ENCODE results near the gene DHRSX. TPM values are rescaled to one million over a fixed set of nuclear protein-coding genes. Genes with fewer than 3 reads are reported as not detected.
A peak's percentile ranks its signal among the peaks of the same experiment; 100 is the strongest.
"Not testable (repeated sequence)": the region's sequence is repeated elsewhere in the genome, so short reads cannot be mapped to it uniquely, and the experiment has no call there.

The DHRSX gene
- total RNA-seq (ENCODE audit: insufficient read depth, low replicate concordance) = 16.1 TPM

DNA sequence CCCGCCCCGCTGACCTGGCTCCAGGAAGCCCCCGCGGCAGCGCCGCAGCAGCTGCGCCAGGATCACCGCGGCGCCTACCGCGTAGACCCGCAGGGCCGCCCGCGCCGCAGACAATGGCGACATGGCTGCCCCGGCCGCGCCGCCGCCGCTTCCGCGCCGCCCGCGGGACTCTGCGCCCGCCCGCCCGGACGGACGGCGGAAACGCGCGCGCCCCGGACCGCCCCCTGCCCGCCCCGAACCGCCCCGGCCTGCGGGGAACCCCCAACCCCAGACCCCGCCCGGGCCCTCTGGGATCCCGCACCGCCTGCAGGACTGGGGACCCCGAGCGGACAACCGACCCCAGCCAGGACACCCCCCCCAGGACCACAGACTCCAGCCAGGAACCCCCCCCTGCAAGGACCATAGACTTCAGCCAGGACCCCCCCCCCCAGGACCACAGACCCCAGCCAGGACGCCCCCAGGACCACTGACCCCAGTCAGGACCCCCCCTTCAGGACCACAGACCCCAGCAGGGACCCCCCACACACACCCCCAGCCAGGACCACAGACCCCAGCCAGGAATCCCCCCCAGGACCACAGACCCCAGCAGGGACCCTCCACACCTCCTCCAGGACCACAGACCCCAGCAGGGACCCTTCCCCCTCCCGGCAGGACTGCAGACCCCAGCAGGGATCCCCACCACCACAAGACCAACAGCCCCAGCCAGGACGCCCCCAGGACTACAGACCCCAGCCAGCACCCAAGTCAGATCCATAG lies at the start of gene DHRSX, which contains the start of gene ZBED1:
TSS of gene DHRSX (minus strand) at position 174 of the 756 bp plus-strand sequence. CDS start at position 123, 51 bp downstream.
TSS of gene ZBED1 (minus strand) at position 174 of the 756 bp plus-strand sequence. CDS start 10,257 bp downstream, outside the sequence.
- peak; percentile 21 for DNase-seq (ENCODE audit: low spot score)

DNA sequence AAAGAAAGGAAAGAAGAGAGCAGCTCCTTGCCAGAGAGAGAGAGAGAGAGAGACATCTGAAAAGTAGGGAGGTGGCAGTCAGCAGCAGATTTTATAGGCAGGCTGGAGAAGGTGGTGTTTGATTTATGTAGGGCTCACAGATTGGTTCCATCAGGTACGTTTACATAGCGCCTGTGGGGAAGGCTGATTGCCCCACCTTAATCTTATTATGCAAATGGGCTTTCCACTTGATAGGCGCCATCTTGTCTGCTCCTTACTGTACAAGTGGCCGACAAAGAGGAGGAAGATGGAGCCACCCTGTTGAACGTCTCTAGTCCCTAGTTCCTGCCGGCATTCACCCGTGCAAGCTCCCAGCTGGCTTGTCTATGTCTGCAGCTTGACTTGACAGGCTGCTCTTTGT lies 49.1 kb upstream of the DHRSX start:
- no peak for DNase-seq (ENCODE audit: low spot score)

- DNase-seq (ENCODE audit: low spot score) = no peak
Measured at GRCh38 chrX:2548711-2549423, 48.1 kb upstream of the DHRSX start.

DNA sequence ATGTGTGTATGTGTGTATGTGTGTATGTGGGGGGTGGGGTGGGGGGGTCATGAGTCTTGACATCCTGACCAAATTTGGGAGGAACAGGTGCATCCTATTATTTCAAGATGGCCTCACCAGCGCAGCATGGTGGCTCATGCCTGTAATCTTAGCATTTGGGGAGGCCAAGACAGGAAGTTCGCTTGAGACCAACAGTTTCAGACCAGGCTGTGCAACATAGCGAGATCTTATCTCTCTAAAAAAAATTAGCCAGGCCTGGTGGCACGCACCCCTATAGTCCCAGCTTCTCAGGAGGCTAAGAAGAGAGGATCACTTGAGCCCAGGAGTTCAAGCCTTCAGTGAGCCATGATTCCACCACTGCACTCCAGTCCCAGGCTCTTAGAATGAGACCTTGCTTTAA lies 47.0 kb upstream of the DHRSX start:
- DNase-seq (ENCODE audit: low spot score) = no peak

- no peak for DNase-seq (ENCODE audit: low spot score)
Measured at GRCh38 chrX:2546496-2546895, 45.7 kb upstream of the DHRSX start.

DNA sequence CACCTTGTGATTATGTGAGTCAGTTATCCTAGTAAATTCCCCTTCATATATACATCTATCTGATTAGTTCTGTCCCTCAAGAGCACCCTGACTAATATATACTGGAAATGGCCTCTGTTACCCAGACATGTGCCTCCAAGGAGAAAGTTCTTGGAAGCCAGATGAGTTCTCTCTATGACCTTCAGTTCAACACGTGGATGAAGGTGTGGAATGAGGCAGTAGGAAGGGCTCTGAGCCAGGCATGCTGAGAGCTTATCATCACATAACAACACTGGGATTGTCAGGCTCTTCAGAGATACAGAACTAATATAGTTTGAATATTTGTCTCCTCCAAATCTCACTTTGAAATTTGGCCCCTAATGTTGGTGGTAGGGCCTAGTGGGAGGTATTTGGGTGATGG lies 44.4 kb upstream of the DHRSX start:
- DNase-seq (ENCODE audit: low spot score) = no peak

DNA sequence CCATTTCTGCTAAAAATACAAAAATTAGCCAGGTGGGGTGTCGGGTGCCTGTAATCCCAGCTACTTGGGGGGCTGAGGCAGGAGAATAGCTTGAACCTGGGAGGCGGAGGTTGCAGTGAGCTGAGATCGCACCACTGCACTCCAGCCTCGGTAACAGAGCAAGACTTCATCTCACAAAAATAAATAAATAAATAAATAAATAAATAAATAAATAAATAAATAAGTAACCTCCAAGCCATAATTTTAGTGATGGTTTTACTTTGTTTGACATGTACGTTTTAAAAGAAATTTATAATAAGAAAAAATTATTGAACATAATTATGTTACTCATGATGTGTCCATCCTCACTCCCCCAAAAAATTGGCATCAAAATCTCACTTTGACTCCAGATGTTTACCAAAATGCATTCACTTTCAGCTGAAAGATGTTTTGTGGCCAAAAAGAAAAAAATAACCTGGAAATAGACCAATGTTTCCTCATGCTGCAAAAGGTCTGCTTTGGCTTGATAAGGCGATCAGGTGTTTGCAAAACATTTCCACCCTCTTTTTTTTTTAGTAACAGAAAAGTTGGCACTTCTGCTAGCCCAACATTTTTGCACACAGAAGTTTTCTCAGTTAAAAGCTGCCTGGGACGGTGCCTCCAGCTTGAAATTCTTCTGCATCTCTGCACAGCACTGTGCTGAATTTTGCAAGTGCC lies 42.2 kb upstream of the DHRSX start:
- no peak for DNase-seq (ENCODE audit: low spot score)

DNA sequence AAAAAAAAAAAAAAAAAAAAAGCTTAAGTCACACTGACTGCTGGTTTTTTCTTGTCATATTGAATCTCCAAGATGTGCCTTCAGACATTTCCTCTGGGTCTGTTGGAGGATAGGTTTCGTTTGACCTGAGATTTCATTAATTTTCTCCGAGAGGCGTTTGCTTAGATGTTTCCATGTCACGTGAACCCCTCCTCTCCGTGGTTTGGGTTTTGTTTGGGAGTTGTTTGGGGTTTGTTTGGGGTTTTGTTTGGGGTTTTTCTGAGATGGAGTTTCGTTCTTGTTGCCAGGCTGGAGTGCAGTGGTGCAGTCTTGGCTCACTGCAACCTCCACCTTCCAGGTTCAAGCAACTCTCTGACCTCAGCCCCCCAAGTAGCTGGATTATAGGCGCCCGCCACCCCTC lies 40.8 kb upstream of the DHRSX start:
- DNase-seq (ENCODE audit: low spot score) = no peak

- DNase-seq (ENCODE audit: low spot score) = no peak
Measured at GRCh38 chrX:2540426-2540947, 39.7 kb upstream of the DHRSX start.

DNA sequence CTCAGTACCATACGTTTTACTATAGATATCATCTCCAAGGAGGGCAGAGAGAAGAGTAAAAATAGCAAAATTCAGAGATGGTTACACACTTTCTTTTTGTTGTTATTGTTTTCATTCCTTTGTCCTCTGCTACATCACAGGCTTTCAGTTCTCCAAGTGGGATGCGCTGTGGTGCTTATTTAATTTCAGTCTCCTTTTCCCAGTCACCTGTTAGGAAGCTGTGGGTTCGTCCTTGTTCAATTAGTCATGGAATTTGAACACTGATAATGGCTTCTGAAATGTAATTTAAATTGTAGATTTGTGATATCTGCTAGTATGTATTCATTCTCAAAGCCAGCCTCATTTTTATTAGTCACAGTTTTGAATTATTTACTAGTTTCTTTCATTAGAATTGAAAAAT lies 38.8 kb upstream of the DHRSX start:
- DNase-seq (ENCODE audit: low spot score) = no peak

- DNase-seq (ENCODE audit: low spot score) = no peak
Measured at GRCh38 chrX:2538031-2538757, 37.4 kb upstream of the DHRSX start.

- DNase-seq (ENCODE audit: low spot score) = no peak
Measured at GRCh38 chrX:2536974-2537373, 36.2 kb upstream of the DHRSX start.

- DNase-seq (ENCODE audit: low spot score) = no peak
Measured at GRCh38 chrX:2536141-2536540, 35.4 kb upstream of the DHRSX start.

- not testable (repeated sequence) for DNase-seq (ENCODE audit: low spot score)
Measured at GRCh38 chrX:2534261-2535021, 33.7 kb upstream of the DHRSX start.

- DNase-seq (ENCODE audit: low spot score) = peak; percentile 18
Measured at GRCh38 chrX:2533424-2533823, 32.6 kb upstream of the DHRSX start.

- DNase-seq (ENCODE audit: low spot score) = no peak
Measured at GRCh38 chrX:2526390-2526789, 25.6 kb upstream of the DHRSX start.

- no peak for DNase-seq (ENCODE audit: low spot score)
Measured at GRCh38 chrX:2523911-2524310, 23.1 kb upstream of the DHRSX start.

- DNase-seq (ENCODE audit: low spot score) = no peak
Measured at GRCh38 chrX:2521927-2522386, 21.2 kb upstream of the DHRSX start.

- DNase-seq (ENCODE audit: low spot score) = peak; percentile 41
Measured at GRCh38 chrX:2521092-2521926, 20.5 kb upstream of the DHRSX start.

- no peak for DNase-seq (ENCODE audit: low spot score)
Measured at GRCh38 chrX:2520539-2520938, 19.8 kb upstream of the DHRSX start.
